ENCODE data around the gene TEX11.
"Not testable (repeated sequence)": the region's sequence is repeated elsewhere in the genome, so short reads cannot be mapped to it uniquely, and the experiment has no call there.

DNA sequence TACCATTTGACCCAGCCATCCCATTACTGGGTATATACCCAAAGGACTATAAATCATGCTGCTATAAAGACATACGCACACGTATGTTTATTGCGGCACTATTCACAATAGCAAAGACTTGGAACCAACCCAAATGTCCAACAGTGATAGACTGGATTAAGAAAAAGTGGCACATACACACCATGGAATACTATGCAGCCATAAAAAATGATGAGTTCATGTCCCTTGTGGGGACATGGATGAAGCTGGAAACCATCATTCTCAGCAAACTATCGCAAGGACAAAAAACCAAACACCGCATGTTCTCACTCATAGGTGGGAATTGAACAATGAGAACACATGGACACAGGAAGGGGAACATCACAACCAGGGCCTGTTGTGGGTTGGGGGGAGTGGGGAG, 174.7 kb downstream of the TEX11 start:
- TF ChIP-seq CTCF (IDR thresholded peaks at IDR 0.05; ENCODE audit: insufficient read depth, low read depth, low read length); EZH2 (IDR thresholded peaks at IDR 0.05; ENCODE audit: insufficient read depth, low read length): not testable (repeated sequence)

Data from astrocyte (in vitro differentiated cells and primary cell).